ENCODE data around the gene SLC35F3. TPM values are rescaled to one million over a fixed set of nuclear protein-coding genes. Genes with fewer than 3 reads are reported as not detected.

The SLC35F3 gene
- total and polyA plus RNA-seq, 2 experiments from 2014 or later: 0.80 to 1.3 TPM

DNA sequence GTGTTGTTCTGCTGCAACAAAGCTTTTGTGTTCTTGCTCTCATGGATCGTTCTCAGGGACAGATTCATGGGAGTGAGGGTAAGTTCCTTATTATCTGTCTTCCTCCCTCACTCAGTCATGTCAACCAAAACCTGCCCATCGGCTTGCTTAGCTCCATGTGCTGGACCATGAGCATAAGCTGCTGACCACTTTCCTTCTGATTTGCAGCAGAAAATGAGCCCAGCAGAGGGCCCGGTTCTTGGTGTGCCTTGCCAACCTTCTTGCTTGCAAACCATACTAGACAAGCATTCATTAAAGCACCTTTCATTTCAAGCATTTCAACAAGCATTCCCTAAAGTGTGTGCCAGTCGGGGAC, 404.7 kb downstream of the SLC35F3 start:
- Histone ChIP-seq H3K79me2 (no peaks in the 10 kb centered on the region), H3K27ac (no peak overlapping the region), H3K36me3 (replicated peaks; ENCODE audit: insufficient read depth, low read depth) (no peaks in the 10 kb centered on the region), H3K9me3 (ENCODE audit: low read depth) (no peaks in the 10 kb centered on the region), H2AFZ (no peak overlapping the region), H3K9me2 (replicated peaks; ENCODE audit: insufficient read depth) (no peaks in the 10 kb centered on the region), H3K27me3 (no peaks in the 10 kb centered on the region), H3K4me1 (ENCODE audit: insufficient read depth) (no peaks in the 10 kb centered on the region), H3K4me3 (no peak overlapping the region), H4K20me1 (ENCODE audit: insufficient read depth, poor library complexity, severe bottlenecking) (no peaks in the 10 kb centered on the region), H3K4me2 (no peak overlapping the region)
- TF ChIP-seq EZH2 (IDR thresholded peaks at IDR 0.05; ENCODE audit: borderline replicate concordance): no peak
- TF ChIP-seq, protein P1, sequence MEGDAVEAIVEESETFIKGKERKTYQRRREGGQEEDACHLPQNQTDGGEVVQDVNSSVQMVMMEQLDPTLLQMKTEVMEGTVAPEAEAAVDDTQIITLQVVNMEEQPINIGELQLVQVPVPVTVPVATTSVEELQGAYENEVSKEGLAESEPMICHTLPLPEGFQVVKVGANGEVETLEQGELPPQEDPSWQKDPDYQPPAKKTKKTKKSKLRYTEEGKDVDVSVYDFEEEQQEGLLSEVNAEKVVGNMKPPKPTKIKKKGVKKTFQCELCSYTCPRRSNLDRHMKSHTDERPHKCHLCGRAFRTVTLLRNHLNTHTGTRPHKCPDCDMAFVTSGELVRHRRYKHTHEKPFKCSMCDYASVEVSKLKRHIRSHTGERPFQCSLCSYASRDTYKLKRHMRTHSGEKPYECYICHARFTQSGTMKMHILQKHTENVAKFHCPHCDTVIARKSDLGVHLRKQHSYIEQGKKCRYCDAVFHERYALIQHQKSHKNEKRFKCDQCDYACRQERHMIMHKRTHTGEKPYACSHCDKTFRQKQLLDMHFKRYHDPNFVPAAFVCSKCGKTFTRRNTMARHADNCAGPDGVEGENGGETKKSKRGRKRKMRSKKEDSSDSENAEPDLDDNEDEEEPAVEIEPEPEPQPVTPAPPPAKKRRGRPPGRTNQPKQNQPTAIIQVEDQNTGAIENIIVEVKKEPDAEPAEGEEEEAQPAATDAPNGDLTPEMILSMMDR (IDR thresholded peaks at IDR 0.05; ENCODE audit: poor library complexity): no peak
- no peak for TF ChIP-seq EZH2phosphoT487 (IDR thresholded peaks at IDR 0.05; ENCODE audit: low read depth, severe bottlenecking, unreplicated experiment)
- DNase-seq (ENCODE audit: low spot score): no peak
- WGBS (ENCODE audit: low lambda C conversion rate, missing lambda C conversion rate): 86% methylated on average over 4 of the region's 4 CpGs

DNA sequence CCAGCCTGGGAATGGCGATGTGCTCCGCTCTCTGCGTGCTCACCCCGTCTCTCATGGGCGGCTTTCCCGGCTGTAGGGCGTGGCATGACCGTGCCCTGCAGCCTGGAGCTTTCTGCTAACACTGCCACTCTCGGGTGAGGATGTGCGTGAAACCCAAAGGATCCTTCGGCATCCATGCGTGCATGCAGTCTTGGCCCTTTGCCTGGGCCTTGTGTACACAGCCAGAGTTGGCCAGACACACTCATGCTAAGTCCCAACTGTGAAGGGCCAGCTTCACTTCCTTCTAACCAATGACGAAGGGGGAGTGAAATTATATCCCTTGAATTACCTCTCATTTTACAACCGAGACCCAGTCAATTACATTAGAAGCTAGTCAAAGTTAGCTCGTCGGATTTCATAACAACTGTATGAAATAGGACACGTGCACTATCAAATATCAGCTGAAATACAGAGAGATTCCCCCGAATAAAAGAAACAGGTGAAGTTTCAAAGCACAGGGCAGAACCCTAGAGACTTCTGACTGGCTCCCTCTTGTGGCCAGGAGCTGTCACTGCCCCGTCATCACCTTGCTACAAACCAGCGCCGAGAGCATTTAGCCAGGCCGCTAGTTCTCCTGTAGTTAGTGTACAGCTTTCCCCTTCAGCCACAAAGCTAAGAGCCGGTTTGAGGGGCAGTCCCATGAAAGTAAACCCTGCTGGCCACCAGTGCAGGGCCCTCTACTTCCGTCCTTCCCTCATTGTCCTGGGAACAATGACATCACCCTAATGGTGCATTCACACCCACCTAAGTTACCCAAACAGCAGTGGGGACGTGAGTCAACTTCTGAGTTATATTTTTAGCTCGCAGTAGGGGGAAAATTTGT, 405.4 kb downstream of the SLC35F3 start:
- Histone ChIP-seq H3K36me3 (replicated peaks; ENCODE audit: insufficient read depth, low read depth) (no peaks in the 10 kb centered on the region), H3K9me2 (replicated peaks; ENCODE audit: insufficient read depth) (no peaks in the 10 kb centered on the region), H3K79me2 (no peaks in the 10 kb centered on the region), H3K4me2 (no peak overlapping the region), H2AFZ (no peak overlapping the region), H4K20me1 (ENCODE audit: insufficient read depth, poor library complexity, severe bottlenecking) (no peaks in the 10 kb centered on the region), H3K9me3 (ENCODE audit: low read depth) (no peaks in the 10 kb centered on the region), H3K27ac (no peak overlapping the region), H3K27me3 (no peaks in the 10 kb centered on the region), H3K4me1 (ENCODE audit: insufficient read depth) (no peaks in the 10 kb centered on the region), H3K4me3 (no peak overlapping the region)
- TF ChIP-seq, protein P1 (IDR thresholded peaks at IDR 0.05; ENCODE audit: poor library complexity): peak; percentile 86
- no peak for TF ChIP-seq EZH2 (IDR thresholded peaks at IDR 0.05; ENCODE audit: borderline replicate concordance)
- WGBS (ENCODE audit: low lambda C conversion rate, missing lambda C conversion rate): 49% methylated on average over 26 of the region's 26 CpGs
- peak; percentile 83 for DNase-seq (ENCODE audit: low spot score)

DNA sequence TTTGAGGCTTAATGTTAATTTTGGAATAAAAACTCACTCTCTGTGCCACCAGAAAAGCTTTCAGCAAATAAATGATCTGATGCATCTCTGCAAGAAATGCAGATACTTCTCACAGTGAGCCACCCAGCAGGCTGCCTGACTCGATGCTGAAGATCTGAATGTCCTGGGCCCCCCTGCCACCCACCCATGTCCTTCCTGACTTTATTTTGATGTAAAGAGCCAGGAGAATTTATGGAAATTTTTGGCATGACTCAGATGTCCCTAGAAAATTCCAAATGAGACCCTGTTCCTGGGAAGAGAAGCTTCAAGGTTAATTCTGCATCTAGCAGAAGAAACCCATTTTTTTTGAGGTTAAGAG, 406.0 kb downstream of the SLC35F3 start:
- H4K20me1 ChIP-seq (ENCODE audit: insufficient read depth, poor library complexity, severe bottlenecking): no peaks in the 10 kb centered on the region

More for the DNA sequence above, 406.0 kb downstream of the SLC35F3 start:
- TF ChIP-seq EZH2 (IDR thresholded peaks at IDR 0.05; ENCODE audit: borderline replicate concordance) (no peak), EZH2phosphoT487 (IDR thresholded peaks at IDR 0.05; ENCODE audit: low read depth, severe bottlenecking, unreplicated experiment) (no peak)
- TF ChIP-seq, protein P1 (IDR thresholded peaks at IDR 0.05; ENCODE audit: poor library complexity): no peak
- no peak for DNase-seq (ENCODE audit: low spot score)
- no peaks in the 10 kb centered on the region for H3K9me2 ChIP-seq (replicated peaks; ENCODE audit: insufficient read depth)
- no peaks in the 10 kb centered on the region for H3K4me1 ChIP-seq (ENCODE audit: insufficient read depth)
- no peaks in the 10 kb centered on the region for H3K79me2 ChIP-seq
- WGBS (ENCODE audit: low lambda C conversion rate, missing lambda C conversion rate): 89% methylated on average over 1 of the region's 1 CpG
- no peak overlapping the region for H3K4me3 ChIP-seq
- no peaks in the 10 kb centered on the region for H3K36me3 ChIP-seq (replicated peaks; ENCODE audit: insufficient read depth, low read depth)
- no peak overlapping the region for H3K4me2 ChIP-seq
- no peaks in the 10 kb centered on the region for H3K9me3 ChIP-seq (ENCODE audit: low read depth)
- H3K27ac ChIP-seq: no peak overlapping the region
- no peak overlapping the region for H2AFZ ChIP-seq
- H3K27me3 ChIP-seq: no peaks in the 10 kb centered on the region
